Fibroblast of skin of left quadriceps (primary cell): ENCODE data around the gene NLRP3.
"Not testable (repeated sequence)": the region's sequence is repeated elsewhere in the genome, so short reads cannot be mapped to it uniquely, and the experiment has no call there.

Source experiments
- DNase-seq, 2 experiments: peaks; one replicate each; pipeline ENCODE4 v3.0.0-alpha.2; 2013; ENCODE audit warnings: low read depth in 2 of 2

NLRP3 gene

DNA sequence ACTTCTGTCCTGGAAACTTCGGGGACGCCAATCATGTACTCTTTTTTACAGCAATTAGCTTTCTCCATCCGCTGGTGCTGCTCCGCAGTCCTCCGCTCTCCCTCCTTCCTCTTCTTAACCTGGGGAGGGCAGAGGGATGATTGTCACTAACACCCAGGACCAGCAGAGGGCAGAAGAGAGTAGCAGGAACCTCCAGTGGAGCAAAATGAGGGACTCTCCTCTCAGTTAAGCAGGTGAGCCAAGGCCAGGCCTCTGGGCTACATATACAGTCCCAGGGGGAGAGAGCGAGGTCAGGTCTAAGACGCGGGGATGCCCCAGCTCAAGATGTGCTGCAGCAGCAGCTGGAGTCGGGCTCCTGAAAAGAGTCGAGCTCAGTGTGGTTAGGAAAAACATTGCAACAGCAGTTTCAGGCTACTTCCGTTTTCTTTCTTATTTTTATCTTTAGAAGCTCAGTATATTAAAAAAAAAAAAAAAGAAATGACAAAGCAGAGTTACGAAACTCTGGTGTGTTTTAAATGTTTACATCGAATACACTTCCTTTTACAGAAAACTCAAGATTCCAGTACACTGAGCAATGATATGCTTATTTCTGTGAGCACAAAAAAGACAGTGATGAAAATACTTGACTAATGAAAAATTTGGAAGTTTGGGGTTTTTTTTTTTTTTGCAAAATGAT is 25.7 kb upstream of the NLRP3 start:
- DNase-seq = peak; percentile 18 to 34

DNA sequence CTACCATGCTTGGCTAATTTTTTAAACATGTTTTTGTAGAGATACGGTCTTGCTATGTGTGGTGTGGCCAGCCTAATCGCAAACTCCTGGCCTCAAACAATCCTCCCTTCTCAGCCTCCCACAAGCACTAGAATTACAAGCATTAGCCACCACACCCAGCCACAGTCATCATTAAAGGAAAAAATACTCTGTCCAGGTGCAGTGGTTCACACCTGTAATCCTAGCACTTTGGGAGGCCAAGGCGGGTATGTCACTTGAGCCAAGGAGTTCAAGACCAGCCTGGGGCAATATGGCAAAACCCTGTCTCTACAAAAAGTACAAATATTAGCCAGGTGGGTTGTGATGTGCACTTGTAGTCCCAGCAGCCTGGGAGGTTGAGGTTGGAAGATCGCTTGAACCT is 25.0 kb upstream of the NLRP3 start:
- DNase-seq = no peak

DNA sequence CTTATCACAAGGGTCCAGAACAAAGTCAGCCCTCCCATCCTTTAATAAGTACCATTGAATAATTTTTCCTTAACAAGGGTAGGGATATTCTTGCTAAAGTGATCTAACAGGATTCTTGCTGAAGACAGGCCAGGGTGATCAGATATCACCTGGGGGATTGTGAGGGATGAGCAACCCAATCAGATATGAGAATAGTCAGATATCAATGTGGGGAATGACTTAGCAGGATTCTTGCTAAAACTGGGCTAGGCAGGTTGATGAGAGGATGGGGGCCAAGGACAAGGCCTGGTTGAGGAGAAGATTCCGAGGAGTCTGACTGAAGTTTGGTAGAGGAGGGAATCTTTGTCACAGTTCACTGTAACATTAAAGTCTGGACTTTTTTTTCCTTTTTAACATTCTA is 23.9 kb upstream of the NLRP3 start:
- DNase-seq = no peak

DNA sequence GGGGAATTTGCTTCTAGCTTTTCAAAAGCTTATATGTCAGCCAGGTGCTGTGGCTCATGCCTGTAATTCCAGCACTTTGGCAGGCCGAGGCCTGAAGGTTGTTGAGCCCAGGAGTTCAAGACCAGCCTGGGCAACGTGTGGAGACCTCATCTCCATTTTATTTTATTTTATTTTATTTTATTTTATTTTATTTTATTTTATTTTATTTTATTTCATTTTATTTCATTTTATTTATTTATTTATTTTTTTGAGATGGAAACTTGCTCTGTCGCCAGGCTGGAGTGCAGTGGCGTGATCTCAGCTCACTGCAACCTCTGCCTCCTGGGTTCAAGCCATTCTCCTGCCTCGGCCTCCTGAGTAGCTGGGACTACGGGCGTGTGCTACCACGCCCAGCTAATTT is 20.9 kb upstream of the NLRP3 start:
- DNase-seq = not testable (repeated sequence)

DNA sequence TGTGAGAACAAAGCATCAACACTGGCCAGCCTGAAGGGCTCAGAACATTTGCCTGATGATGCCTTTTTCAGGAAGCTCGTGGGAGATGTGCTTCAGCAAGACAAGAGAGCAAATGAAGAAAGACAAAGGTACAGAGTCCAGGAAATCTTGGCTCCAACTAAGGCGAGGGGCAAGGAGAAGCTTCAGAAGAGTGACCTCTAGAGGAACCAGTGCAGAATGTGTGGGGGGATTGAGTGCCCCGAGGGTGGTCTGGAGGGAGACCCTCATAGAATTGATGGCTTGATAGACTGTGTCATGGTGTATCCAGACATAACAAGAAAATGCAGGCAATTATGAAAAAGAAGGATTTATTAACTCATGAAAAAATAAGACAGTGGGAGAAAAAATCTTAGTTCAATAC is 15.3 kb upstream of the NLRP3 start:
- DNase-seq = no peak

DNA sequence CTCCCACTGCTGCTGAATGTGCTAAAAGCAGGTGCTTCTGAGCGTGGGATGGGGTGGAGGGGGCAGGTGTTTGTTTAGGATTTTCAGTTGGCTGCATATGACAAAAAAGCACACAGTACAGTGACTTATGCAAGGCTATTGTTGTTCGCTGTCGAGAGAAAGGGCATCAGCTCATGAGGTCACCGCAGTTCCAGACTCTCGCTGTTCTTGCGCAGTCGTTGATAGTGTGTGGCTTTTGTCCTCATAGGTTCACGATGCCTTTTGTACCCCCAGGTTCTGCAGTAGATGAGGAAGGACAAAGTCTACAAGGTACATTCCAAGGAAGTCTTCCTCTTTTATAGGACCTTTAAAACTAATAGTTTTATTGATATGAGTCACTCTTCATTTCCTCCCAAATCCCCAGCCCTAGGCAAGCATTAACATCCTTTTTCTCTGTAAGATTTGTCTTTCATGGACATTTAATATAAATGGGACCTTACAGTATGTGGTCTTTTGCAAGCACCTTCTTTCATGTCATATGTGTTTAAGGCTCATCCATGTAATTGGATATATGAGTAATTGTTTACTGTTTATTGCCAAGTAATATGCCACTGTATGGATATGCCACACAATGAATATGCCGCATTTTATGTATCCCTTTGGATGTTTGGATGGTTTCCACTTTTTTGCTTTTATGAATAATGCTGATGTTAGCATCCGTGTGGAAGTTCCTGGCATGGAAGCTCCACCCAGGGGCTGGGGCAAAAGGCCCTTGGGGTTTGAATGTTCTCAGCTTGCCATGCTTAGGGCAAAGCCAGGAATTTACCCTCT is 14.5 kb upstream of the NLRP3 start:
- DNase-seq = no peak

DNA sequence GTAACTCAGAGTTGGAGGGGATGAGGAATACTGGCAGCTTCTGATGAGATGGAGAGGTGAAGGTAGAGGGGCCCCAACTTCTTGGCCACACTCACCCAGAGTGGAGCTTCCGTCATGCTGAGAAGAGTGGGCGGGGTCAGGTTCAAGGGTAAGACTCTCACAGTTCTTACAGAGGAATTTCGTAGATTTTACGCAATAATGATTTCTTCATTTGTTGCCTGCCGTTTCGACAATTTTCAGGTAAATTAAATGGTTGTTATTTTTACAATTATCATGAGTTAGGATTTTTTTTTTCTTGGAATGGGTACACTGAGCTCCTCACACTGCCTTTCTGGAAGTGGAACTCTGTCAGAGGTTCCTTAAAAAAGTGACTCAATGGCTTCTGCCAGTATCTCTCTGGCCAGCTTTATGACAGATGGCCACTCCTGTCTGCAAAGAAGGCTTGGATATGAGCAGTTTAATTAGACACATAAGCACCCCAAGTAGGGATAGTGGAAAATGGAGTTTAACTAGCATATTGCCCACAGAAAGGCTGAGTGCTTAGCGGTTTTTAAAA is 13.8 kb upstream of the NLRP3 start:
- DNase-seq = no peak

DNA sequence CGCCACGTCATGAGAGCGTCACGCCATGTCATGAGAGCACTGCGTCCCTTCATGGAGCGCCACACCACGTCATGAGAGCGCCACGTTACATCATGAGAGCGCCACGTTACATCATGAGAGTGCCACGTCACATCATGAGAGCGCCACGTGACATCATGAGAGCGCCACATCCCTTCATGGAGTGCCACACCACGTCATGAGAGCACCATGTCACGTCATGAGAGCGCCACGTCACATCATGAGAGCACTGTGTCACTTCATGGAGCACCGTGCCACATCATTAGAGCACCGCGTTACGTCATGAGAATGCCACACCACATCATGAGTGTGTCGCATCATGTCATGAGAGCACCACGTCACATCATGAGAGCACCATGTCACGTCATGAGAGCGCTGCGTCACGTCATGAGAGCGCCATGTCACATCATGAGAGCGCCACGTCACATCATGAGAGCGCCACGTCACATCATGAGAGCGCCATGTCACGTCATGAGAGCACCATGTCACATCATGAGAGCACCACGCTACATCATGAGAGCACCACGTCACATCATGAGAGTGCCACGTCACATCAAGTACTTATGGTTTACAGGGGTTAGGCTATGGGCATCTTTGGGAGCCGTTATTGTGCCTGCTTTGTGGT is 9.8 kb upstream of the NLRP3 start:
- DNase-seq = no peak

DNA sequence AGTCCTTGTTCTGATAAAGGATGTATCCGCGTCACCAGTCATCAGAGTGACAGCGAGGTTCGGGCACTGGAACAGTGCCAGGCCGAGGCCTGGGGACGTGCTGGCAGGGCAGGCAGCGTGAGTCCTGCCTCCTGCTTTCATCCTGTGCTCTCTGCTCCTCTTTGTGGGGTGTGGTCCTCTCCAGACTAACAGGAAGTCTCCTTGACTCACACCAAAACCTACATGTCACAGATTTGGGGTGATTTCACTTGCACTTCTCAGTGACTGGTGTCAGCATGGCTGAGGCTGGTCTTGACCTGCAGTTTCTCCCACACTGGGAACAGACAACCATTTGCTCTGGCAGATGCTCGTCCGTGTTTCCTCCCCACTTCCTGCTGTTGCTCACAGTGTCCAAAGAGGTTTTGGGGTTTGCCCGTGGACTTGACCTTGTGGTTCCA is 8.8 kb upstream of the NLRP3 start:
- no peak for DNase-seq

DNA sequence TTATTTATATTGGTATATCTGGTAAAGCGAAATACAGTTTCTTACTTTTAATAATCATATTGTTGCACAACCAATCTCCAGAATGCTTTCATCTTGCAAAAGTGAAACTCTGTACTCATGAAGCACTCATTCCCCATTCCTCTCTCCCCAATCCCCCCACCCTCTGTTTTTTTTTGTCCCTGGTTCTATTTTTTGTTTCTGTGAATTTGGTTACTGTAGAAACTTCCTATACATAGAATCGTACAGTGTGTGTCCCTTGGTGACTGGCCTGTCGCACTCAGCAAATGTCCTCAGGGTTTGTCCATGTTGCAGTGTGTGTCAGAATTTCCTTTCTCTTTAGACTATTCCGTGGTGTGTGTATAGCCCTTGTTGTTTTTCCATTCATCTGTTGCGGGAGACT is 7.9 kb upstream of the NLRP3 start:
- DNase-seq = no peak

DNA sequence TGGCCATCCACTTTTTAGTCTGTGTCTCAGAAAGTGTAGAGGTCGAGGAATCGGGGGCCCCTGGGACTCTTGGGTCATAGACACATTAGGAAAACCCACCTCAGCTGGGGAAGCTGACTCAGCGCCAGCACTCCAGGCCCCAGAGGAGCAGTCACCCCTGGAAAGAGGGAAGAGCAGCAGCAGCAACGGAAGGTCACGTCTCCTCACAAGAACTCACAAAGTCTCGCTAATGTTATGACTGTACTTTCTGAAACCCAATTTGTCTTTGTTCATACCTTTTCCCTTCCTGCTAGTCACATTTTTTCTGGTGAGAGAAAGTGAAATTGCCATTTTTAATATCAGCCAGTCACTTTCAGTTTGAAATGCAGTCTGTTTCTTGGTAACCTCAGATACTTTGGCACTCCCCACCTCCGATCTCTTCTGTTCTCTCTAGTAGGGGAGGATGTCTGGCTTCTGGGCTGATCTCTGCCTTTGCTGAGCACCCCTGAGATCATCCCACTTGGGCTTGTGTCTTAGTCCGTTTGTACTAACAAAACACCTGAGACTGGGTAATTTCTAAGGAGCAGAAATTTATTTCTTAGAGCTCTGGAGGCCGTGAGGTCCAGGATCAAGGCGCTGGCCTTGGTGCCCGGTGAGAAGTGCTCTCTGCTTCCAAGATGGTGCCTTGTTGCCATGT is 6.0 kb upstream of the NLRP3 start:
- no peak for DNase-seq

DNA sequence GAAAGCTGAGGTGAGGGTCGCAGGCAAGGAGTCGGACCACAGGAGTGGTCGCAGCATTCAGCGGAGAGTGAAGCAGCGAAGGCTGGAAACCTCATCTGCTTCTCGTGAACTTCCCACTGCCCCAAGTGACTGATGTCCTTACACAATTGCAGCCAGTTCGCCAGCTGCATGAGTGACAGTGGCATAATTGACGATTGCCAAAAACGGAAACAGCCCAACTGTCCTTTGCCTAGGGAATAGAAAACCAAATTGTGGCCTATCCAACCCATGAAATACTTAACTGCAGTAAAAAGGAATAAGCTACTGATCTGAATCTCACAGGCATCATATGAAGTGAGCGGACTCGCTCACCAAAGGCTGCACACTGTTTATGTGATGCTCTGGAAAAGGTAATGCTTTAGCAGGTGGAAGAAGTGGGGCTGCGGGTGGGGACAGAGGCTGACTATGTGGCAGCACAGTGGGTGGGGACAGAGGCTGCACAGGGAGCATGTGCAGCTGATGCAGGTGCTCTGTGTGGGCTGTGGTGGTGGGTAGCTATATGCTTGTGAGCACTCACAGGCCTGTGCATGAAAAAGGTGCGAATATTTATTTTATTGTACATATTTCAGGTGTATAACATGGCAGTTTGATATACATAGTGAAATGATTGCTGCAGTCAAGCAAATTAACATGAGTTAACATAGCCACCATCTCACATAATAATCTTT is 4.2 kb upstream of the NLRP3 start:
- DNase-seq = no peak

DNA sequence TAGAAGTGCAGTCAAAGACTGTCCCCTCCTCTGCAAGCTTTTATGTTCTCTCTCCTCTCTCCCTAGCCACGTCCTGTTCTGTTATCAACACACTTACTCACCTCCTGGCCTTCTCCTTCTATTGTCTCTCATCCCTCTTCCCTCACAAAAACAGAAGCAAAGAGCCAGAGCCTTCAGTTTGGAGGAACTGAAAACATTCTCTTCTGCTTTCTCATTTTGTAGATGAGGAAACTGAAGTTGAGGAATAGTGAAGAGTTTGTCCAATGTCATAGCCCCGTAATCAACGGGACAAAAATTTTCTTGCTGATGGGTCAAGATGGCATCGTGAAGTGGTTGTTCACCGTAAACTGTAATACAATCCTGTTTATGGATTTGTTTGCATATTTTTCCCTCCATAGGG is 1.9 kb downstream of the NLRP3 start:
- no peak for DNase-seq

DNA sequence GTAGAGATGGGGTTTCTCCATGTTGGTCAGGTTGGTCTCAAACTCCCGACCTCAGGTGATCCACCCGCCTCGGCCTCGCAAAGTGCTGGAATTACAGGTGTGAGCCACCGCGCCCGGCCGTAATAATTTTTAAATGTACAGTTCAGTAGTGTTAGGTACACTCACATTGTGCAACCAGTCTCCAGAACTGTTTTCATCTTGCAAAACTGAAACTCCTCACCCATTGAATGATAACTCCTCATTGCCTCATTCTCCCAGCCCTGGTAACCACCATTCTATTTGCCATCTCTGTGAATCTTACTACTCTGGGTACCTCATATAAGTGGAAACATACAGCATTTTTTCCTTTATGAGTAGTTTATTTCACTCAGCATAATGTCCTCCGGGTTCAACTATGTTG is 3.4 kb downstream of the NLRP3 start:
- no peak for DNase-seq

DNA sequence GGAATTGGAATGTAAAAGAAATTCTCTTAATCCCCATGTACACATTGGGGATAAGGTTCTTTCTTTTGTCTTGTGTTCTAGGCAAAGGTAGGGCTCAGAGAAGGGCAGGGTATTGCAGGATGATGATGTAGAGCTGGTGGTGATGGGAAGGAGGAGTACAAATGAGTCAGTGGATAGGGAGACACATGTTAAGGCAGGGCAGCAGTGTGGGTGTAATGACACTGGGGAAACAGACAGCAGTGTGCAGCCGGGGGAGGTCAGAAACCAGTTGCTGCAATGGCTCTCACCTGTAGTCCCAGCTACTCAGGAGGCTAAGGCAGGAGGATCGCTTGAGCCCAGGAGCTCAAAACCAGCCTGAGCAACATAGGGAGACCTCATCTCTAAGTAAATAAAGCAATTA is 5.1 kb downstream of the NLRP3 start:
- no peak for DNase-seq

DNA sequence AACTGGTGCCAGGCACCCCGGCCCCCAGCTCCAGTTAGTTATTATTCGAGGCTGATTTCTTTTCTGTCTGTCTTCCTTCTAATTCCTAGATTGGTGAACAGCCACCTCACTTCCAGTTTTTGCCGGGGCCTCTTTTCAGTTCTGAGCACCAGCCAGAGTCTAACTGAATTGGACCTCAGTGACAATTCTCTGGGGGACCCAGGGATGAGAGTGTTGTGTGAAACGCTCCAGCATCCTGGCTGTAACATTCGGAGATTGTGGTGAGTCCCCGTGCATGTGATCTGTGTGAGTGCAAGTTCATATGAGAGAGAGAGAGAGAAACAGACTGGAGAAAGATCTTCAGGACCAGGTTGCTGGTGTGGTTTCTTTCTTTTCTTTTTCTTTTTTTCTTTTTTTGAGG is 13.5 kb downstream of the NLRP3 start:
- no peak for DNase-seq

DNA sequence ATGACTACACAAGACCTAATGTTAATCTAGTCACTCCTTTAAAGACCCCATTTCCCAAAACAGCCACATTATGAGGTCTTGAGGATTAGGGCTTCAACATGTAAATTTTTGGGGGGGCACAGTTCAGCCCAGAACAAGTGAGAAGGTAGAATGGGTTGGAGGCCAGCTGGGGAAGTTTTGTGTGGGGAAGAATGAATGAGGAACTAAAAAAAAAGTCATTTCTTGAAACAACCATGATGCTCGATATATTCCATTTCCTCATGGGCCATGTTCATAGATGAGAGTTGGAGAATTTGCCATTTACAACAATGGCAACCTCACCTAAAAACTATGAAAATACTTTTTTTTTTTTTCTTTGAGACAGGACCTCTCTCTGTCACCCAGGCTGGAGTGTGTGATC is 14.5 kb downstream of the NLRP3 start:
- no peak for DNase-seq

DNA sequence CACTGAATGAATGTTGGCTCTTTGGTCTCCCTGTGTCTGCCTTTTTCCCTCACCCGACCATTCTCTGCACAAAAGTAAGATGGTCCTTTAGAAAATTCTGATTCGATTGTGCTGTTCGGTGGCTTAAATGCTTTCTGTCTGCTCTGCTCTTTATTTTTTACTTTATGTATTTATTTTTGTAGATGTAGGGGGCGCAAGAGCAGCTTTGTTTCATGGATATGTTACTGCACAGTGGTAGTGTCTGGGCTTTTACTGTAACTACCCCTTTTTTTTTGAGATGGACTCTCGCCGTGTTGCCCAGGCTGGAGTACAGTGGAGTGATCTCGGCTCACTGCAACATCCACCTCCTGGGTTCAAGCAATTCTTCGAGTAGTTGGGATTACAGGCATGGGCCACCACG is 15.7 kb downstream of the NLRP3 start:
- DNase-seq = no peak

DNA sequence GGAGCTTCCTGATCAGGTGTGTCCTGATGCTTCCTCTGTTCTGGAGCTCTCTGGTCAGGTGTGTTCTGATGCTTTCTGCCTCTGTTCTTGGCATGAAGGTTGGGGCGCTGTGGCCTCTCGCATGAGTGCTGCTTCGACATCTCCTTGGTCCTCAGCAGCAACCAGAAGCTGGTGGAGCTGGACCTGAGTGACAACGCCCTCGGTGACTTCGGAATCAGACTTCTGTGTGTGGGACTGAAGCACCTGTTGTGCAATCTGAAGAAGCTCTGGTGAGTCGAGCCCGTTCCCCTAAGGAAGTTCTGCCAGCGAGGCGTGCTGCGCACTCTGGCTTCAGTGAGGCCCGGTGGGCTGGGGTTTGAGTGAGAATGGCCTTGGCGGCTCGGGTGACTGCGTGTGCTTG is 18.0 kb downstream of the NLRP3 start:
- no peak for DNase-seq

DNA sequence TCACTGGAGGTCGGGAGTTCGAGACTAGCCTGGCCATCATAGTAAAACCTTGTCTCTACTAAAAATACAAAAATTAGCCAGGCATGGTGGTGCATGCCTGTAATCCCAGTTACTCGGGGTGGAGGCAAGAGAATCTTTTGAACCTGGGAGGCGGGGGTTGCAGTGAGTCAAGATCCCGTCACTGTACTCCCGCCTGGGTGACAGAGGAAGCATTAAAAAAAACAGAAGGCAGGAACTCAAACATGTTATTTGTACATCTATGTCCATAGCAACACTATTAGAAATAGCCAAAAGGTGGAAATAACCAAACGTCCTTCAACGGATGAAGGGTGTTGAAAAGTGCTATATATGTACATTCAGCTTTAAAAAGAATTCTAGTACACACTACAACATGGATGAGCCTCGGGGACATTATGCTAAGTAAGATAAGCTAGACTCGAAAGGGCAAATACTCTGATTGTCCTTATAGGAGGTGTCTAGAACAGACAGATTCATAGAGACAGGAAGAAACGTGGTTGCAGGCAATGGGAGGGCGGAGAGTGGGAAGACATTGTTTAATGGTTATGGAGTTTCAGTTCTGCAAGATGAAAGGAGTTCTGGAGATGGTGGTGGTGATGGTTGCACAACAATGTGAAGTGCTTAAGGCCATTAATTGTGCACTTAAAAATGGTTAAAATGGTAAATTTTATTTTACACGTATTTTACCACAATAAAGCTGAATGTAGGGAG is 19.2 kb downstream of the NLRP3 start:
- no peak for DNase-seq

DNA sequence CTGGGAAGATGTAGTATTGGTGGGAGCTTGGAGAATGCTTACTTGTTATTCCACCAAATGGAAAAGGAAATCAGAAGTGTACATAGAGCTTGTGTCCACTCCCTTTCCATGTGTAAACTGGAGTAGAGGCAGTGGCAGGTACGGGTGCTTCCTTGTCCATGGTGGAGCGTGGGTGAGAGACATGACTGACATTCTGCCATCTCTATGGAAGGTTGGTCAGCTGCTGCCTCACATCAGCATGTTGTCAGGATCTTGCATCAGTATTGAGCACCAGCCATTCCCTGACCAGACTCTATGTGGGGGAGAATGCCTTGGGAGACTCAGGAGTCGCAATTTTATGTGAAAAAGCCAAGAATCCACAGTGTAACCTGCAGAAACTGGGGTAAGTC is 19.8 kb downstream of the NLRP3 start:
- DNase-seq = no peak
